SK-N-SH treated with all-trans-retinoic acid at 6 μM for 48 hours (cell line): ENCODE measurements around the gene PRKG1.

Source experiments
- CREB5 ChIP-seq: fragments of 250-450 bp; sonication (Bioruptor Pico); IDR thresholded peaks from 2 replicates; pipeline ENCODE4 v1.5.1; 2020; ENCODE audit warnings: low read depth, mild to moderate bottlenecking, moderate library complexity
- RARB ChIP-seq: fragments of 250-450 bp; sonication (Bioruptor Pico); IDR thresholded peaks from 2 replicates; pipeline ENCODE4 v1.8.0; 2021; ENCODE audit warnings: mild to moderate bottlenecking, moderate library complexity
- ZNF565 ChIP-seq: fragments of 450-650 bp; formaldehyde crosslinking; conservative IDR thresholded peaks from 2 replicates; pipeline ENCODE4 v1.5.0; 2020; ENCODE audit warnings: low read depth, mild to moderate bottlenecking, moderate library complexity
- TF ChIP-seq, protein P1 (sequence below): fragments of 250-450 bp; sonication (Bioruptor Pico); IDR thresholded peaks from 2 replicates; pipeline ENCODE4 v1.8.0; 2020; ENCODE audit warnings: mild to moderate bottlenecking, moderate library complexity, borderline replicate concordance
- TF ChIP-seq, protein P2 (sequence below): fragments of 250-450 bp; sonication (Bioruptor Pico); IDR thresholded peaks from 2 replicates; pipeline ENCODE4 v1.8.0; 2021; ENCODE audit warnings: low read depth, mild to moderate bottlenecking, moderate library complexity, borderline replicate concordance

- no peak for TF ChIP-seq CREB5 (CRISPR knock-in tag)
- no peak for TF ChIP-seq ZNF565 (CRISPR knock-in tag)
- TF ChIP-seq, protein P1, sequence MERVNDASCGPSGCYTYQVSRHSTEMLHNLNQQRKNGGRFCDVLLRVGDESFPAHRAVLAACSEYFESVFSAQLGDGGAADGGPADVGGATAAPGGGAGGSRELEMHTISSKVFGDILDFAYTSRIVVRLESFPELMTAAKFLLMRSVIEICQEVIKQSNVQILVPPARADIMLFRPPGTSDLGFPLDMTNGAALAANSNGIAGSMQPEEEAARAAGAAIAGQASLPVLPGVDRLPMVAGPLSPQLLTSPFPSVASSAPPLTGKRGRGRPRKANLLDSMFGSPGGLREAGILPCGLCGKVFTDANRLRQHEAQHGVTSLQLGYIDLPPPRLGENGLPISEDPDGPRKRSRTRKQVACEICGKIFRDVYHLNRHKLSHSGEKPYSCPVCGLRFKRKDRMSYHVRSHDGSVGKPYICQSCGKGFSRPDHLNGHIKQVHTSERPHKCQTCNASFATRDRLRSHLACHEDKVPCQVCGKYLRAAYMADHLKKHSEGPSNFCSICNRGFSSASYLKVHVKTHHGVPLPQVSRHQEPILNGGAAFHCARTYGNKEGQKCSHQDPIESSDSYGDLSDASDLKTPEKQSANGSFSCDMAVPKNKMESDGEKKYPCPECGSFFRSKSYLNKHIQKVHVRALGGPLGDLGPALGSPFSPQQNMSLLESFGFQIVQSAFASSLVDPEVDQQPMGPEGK = no peak
- TF ChIP-seq, protein P2, sequence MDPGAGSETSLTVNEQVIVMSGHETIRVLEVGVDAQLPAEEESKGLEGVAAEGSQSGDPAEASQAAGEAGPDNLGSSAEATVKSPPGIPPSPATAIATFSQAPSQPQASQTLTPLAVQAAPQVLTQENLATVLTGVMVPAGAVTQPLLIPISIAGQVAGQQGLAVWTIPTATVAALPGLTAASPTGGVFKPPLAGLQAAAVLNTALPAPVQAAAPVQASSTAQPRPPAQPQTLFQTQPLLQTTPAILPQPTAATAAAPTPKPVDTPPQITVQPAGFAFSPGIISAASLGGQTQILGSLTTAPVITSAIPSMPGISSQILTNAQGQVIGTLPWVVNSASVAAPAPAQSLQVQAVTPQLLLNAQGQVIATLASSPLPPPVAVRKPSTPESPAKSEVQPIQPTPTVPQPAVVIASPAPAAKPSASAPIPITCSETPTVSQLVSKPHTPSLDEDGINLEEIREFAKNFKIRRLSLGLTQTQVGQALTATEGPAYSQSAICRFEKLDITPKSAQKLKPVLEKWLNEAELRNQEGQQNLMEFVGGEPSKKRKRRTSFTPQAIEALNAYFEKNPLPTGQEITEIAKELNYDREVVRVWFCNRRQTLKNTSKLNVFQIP (CRISPR knock-in tag) = no peak
- TF ChIP-seq RARB (CRISPR knock-in tag) = no peak
Measured at GRCh38 chr10:51766423-51767102, 692.3 kb downstream of the PRKG1 start.
